GM21576 (cell line): ENCODE data around the gene FRMD8.

Source experiments
- ATAC-seq: cut with Tn5 transposase; IDR thresholded peaks from one replicate; pipeline ENCODE4 v1.9.1; 2021; ENCODE audit warnings: mild to moderate bottlenecking, moderate library complexity; ENCODE audit not compliant: unreplicated experiment

Gene FRMD8

DNA sequence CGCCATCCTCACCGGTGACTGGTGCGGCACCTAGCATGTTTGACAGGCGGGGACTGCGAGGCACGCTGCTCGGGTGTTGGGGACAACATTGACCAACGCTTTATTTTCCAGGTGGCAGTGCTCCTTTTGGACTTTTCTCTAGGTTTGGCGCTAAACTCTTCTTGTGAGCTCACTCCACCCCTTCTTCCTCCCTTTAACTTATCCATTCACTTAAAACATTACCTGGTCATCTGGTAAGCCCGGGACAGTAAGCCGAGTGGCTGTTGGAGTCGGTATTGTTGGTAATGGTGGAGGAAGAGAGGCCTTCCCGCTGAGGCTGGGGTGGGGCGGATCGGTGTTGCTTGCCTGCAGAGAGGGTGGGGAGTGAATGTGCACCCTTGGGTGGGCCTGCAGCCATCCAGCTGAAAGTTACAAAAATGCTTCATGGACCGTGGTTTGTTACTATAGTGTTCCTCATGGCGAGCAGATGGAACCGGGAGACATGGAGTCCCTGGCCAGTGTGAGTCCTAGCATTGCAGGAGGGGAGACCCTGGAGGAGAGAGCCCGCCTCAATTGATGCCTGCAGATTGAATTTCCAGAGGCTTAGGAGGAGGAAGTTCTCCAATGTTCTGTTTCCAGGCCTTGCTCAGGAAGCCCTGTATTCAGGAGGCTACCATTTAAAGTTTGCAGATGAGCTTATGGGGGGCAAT is 37.2 kb downstream of the FRMD8 start:
- no peak for ATAC-seq

DNA sequence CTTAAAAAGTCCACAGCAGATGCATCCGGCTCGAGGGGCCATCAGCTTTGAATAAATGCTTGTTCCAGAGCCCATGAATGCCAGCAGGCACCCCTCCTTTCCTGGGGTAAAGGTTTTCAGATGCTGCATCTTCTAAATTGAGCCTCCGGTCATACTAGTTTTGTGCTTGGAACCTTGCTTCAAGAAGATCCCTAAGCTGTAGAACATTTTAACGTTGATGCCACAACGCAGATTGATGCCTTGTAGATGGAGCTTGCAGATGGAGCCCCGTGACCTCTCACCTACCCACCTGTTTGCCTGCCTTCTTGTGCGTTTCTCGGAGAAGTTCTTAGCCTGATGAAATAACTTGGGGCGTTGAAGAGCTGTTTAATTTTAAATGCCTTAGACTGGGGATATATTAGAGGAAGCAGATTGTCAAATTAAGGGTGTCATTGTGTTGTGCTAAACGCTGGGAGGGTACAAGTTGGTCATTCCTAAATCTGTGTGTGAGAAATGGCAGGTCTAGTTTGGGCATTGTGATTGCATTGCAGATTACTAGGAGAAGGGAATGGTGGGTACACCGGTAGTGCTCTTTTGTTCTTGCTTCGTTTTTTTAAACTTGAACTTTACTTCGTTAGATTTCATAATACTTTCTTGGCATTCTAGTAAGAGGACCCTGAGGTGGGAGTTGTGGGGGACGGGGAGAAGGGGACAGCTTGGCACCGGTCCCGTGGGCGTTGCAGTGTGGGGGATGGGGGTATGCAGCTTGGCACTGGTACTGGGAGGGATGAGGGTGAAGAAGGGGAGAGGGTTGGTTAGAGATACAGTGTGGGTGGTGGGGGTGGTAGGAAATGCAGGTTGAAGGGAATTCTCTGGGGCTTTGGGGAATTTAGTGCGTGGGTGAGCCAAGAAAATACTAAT is 38.0 kb downstream of the FRMD8 start:
- no peak for ATAC-seq

- no peak for ATAC-seq
These were observed 38.9 kb downstream of the FRMD8 start for GRCh38 chr11:65425105-65425970.

DNA sequence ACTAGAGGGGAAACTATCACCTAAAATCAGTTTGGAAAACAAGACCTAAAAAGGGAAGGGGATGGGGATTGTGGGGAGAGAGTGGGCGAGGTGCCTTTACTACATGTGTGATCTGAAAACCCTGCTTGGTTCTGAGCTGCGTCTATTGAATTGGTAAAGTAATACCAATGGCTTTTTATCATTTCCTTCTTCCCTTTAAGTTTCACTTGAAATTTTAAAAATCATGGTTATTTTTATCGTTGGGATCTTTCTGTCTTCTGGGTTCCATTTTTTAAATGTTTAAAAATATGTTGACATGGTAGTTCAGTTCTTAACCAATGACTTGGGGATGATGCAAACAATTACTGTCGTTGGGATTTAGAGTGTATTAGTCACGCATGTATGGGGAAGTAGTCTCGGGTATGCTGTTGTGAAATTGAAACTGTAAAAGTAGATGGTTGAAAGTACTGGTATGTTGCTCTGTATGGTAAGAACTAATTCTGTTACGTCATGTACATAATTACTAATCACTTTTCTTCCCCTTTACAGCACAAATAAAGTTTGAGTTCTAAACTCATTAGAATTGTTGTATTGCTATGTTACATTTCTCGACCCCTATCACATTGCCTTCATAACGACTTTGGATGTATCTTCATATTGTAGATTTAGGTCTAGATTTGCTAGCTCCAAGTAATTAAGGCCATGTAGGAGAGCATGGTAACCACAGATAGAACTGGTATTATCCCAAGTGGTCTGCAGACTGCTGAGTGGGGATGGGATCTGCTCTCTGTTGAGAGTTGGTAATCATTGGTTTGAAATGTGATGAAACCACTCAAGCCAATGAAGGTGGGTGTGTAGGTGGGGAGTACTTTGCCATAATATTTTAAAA is 39.8 kb downstream of the FRMD8 start:
- ATAC-seq, result peak; percentile 21

DNA sequence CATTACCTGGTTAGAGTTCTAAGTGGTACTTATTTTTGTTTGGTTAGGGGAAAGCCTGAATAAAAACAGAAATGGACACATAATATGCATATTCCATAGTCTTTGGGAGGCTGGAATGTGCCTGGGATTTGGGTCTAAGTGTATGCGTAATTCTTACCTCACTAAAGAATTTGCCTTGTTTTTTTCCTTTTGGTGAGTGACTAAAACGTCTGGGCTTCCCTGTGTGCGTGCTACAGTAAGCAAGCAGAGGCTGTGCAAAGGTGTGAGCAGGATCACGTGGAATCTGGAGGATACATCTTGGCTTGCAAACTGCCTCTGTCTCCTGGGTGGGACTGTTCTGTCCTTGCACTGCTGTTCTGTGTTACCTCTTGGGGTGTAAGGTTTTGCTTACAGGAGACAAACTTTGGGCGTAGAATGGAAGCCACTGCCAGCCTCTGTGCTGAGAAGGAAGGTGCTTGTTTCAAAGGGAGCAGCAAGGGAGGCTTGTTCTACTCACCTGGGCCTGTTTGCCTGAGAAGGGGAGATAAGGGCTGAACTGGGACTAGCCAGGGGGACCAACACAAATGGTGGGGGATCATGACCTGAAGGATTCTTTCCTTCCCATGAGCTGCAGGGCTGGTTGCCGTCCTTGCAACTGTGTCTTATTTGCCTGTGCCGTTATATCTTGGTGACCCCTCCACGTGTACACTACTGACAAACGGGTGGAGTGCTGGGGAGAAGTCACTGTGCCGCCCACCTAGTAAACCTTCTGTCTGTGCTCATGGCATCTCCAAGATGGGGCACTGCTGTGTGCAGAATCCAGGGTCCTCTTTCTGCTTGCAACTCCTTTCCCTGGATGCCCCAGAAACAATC is 40.6 kb downstream of the FRMD8 start:
- no peak for ATAC-seq

DNA sequence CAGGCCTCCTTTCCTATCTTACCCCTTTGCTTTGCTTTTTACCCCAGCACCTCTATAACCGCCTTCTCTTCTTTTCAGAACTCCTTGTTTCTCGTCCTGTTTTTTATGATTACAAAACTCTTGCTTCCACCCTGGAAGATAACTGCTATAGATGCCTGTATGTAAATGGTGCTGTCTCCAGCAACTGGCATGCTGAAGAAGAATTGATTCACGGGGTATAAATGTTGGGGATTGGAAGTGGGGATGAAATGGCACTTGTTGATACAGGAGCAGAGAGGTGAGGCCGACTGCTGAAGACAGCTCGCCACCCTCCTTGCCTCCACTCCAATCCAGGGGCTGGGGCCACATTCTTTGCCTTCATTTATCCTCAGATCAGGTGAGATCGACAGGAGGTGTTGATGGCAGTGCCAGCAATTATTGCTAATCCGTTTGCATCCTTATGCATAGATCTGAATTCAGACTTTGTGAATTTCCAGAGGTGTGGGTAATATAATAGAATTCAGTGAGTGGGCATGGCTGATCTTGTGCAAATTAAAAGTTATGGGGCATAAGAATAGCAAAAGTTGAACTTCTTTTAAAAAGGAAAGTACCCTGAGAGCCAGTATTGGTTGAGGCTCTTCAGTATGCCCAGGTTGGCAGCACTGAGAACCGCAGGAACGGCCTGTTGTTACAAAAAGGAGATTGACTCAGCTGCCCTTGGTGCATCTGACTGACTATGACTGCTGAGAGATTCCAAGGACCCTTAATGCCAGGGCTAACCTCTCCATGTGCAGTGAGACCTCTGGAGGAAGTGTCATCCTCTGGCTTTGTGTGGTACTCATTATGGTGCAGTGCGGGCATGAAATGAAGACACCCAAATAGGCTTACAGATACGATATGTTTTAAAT is 41.5 kb downstream of the FRMD8 start:
- ATAC-seq, result no peak

GRCh38 chr11:65428578-65429067 is 42.2 kb downstream of the FRMD8 start:
- no peak for ATAC-seq

GRCh38 chr11:65429068-65429681 is 42.7 kb downstream of the FRMD8 start:
- ATAC-seq, result no peak

DNA sequence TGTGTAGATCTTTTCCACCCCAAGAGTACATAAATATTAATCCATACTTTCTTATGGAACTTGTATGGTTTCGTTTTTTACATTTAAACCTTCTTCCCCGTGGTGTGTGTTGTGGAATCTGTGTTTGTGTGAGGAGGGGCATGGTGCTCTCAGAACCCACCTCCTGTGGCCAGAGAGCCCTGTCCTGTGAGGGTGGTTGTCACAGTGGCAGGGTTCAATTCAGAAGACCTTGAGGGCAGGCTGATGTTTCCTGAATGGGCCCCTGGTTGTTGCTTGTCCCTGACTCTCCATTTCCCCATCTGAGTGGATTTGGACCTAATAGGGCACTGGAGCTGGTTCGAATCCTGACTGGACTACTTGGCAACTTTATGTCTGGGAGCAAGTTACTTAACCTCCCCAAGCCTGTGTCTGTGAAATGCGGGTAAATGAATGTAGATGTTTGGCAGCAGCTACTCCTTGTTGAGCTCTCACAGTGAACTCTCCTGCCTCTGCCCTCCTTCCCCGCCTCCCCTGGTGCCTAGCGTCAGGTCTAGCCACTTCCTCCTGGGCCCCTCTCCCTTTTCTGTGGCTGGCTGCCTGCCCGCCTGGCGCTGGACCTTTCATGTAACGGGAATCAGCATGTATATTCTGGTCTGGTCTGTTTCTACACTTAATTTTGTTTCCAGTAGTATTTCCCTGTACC is 43.4 kb downstream of the FRMD8 start:
- no peak for ATAC-seq

GRCh38 chr11:65430406-65431217 is 44.2 kb downstream of the FRMD8 start:
- no peak for ATAC-seq

DNA sequence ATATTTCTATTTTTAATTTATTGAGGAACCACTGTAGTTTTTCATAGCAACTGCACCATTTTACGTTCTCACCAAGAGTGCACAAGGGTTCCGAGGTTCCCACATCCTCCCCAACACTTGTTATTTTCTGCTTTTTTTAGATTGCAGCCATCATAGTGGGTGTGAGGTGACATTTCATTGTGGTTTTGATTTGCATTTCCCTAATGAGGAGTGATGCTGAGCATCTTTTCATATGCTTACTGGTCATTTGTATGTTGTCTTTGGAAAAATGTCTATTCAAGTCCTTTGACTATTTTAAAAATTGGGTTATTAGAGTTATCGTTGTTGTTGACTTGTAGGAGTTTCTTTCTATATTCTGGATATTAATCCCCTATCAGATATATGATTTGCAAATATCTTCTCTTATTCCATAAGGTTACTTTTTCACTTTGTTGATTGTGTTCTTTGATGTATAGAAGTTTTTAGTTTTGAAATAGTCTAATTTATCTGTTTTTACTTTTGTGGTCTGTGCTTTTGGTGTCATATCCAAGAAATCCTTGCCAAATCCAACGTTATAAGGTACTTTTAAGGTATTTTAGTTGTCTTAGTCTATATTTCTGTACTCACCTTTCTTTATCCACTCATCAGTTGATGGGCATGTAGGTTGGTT is 45.1 kb downstream of the FRMD8 start:
- no peak for ATAC-seq

DNA sequence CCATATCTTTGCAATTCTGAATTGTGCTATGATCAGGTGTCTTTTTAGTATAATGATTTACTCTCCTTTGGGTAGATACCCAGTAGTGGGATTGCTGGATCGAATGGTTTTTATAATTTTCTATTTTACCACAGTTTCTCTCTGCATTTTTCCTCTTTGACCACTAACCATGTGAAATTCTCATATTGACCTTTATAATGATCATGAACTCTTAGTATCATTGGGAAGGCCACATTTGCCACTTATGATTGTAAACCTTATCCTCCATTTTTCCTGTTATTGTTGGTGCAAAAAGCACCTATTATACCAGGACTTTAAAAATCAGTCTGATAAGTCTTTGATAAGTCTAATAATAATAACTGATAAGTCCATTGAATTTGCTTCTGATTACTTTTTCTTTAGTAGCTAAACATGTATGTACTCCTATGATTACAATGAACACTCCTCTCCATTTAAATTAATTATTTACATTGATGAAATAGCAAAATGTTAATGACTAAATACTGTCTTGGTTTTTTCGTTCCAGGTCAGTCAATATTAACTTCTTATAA is 45.7 kb downstream of the FRMD8 start:
- ATAC-seq, result no peak

DNA sequence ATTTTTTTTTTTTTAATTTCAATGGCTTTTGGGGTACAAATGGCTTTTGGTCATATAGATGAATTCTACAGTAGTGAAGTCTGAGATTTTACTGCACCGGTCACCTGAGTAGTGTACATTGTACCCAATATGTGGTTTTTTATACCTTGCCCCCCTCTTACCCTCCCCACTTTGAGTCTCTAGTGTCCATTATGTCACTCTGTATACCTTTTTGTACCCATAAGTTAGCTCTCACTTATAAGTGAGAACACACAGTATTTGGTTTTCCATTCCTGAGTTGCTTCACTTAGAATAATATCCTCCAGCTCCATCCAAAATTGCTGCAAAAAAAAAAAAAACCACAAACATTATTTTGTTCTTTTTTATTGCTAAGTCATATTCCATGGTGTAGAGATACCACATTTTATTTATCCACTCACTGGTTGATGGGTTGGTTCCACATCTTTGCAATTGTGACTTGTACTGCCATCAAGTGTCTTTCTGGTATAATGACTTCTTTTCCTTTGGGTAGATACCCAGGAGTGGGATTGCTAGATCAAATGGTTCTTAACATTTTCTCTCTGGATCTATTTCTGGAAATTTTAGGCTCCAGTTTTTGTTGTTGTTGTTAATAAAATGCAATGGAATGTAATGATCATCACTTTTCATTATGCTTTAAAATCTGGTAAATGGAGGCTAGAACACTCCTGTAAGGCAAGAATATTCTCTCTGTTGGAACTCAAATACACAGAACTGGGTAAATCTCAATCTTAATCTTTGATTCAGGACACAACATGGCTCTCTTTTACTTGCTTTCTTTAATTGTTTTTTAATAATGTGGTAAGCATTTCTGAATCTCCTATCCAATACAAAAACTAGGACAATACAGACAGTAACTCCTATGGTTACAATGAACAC is 46.5 kb downstream of the FRMD8 start:
- no peak for ATAC-seq

- no peak for ATAC-seq
These were observed 47.2 kb downstream of the FRMD8 start for GRCh38 chr11:65433657-65434056.
